A673 (cell line): ENCODE results near the gene DMRTC2. TPM values are rescaled to one million over a fixed set of nuclear protein-coding genes. Genes with fewer than 3 reads are reported as not detected.

Source experiments
- BruUV-seq: library from RNA; stranded (reverse); fragments of 400-500 nt; replicated peaks from 2 replicates; lab custom pipeline; 2021; lab: Mats Ljungman, UMichigan
- CTCF ChIA-PET: fragments of 300-600 bp; sonication (Branson Sonifier 250); formaldehyde crosslinking; loops from one replicate; lab custom pipeline; 2022; ENCODE audit warnings: antibody characterized with exemption; lab: Charles Lee
- POLR2A ChIA-PET: fragments of 300-600 bp; sonication (Branson Sonifier 250); formaldehyde crosslinking; loops from one replicate; lab custom pipeline; 2022; ENCODE audit warnings: antibody characterized with exemption; ENCODE audit not compliant: low non-redundant PET; lab: Charles Lee
- DNase-seq: peaks from one replicate; pipeline ENCODE4 v3.0.0-alpha.2; 2015; ENCODE audit warnings: low spot score
- H3K27ac ChIP-seq: fragments of 200-600 bp; sonication (generic); 2 replicates; pipeline ENCODE4 v1.5.1; 2016; ENCODE audit warnings: mixed run types, low read depth, mild to moderate bottlenecking, mixed read lengths, antibody characterized with exemption, low read length; ENCODE audit not compliant: poor library complexity, severe bottlenecking
- H3K27me3 ChIP-seq: fragments of 200-600 bp; sonication (generic); replicated peaks from 2 replicates; pipeline ENCODE4 v1.6.1; 2017; ENCODE audit warnings: mixed run types, low read depth, mild to moderate bottlenecking, mixed read lengths, antibody characterized with exemption, low read length; ENCODE audit not compliant: insufficient read depth, poor library complexity
- H3K36me3 ChIP-seq: fragments of 200-600 bp; sonication (generic); 2 replicates; pipeline ENCODE4 v1.6.1; 2016; ENCODE audit warnings: mixed run types, mild to moderate bottlenecking, mixed read lengths, antibody characterized with exemption, low read length; ENCODE audit not compliant: insufficient read depth, poor library complexity, severe bottlenecking
- H3K4me1 ChIP-seq: fragments of 200-600 bp; sonication (generic); 2 replicates; pipeline ENCODE4 v1.6.1; 2017; ENCODE audit warnings: mixed run types, mild to moderate bottlenecking, mixed read lengths, antibody characterized with exemption, low read length; ENCODE audit not compliant: insufficient read depth, poor library complexity, severe bottlenecking
- H3K4me3 ChIP-seq: fragments of 200-600 bp; sonication (generic); 2 replicates; pipeline ENCODE4 v1.5.1; 2016; ENCODE audit warnings: low read depth, mixed run types, mild to moderate bottlenecking, mixed read lengths, low read length; ENCODE audit not compliant: poor library complexity, severe bottlenecking
- H3K9me3 ChIP-seq: fragments of 200-600 bp; sonication (generic); 2 replicates; pipeline ENCODE4 v1.6.1; 2016; ENCODE audit warnings: mixed run types, low read depth, mild to moderate bottlenecking, mixed read lengths, antibody characterized with exemption, low read length; ENCODE audit not compliant: poor library complexity, severe bottlenecking
- EZH2 ChIP-seq: fragments of 200-600 bp; sonication (generic); IDR thresholded peaks from 2 replicates; pipeline ENCODE4 v1.6.1; 2017; ENCODE audit warnings: borderline replicate concordance, low read depth, mild to moderate bottlenecking, mixed read lengths, antibody characterized with exemption, low read length; ENCODE audit not compliant: poor library complexity, severe bottlenecking
- intact Hi-C: fragments of 100-400 bp; cut with micrococcal nuclease; formaldehyde crosslinking; loops from one replicate; pipeline ENCODE4 v1.10.0; 2022; ENCODE audit not compliant: unreplicated experiment
- total RNA-seq: library from RNA; stranded (reverse); gene quantifications from 2 replicates; pipeline ENCODE4 v1.2.3, GENCODE V29; 2021
- TF ChIP-seq, protein P1 (sequence below): fragments of 300-800, 200-600 bp; sonication (generic); conservative IDR thresholded peaks from 2 replicates; pipeline ENCODE4 v1.5.1; 2017; ENCODE audit warnings: low read depth, mild to moderate bottlenecking, antibody characterized with exemption, low read length, moderate library complexity, mixed read lengths

The DMRTC2 gene
- total RNA-seq, 1 experiment from 2014 or later: not detected

DNA sequence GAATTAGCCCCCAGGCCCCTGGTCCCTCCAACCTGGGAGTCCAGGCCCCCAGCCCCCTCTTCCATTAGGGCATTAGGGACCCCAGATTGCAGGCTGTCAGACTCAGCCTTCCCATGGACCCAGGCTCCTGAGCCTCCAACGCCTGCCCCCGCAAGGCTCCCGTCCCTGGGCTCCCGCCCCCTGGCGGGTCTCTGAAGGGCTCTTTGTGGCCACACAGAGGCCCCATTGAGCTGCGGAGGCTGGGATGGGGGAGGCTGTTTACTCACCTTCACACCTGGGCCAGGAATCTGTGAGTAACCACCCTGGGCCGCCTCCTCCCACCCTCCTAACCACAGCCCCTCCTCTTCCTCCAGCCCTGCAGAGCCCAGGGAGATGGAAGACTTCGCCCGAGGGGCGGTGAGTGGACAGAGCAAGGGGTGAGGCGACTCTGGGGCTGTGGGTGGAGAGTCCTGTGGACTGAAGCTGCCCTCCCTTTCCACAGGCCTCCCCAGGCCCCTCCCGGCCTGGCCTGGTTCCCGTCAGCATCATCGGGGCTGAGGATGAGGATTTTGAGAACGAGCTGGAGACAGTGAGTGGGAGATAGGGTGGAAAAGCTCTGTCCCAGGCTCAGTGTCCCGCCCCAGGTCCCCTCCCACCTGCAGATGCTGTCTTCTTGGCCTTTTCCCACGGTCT lies 43.0 kb downstream of the DMRTC2 start:
- TF ChIP-seq, protein P1, sequence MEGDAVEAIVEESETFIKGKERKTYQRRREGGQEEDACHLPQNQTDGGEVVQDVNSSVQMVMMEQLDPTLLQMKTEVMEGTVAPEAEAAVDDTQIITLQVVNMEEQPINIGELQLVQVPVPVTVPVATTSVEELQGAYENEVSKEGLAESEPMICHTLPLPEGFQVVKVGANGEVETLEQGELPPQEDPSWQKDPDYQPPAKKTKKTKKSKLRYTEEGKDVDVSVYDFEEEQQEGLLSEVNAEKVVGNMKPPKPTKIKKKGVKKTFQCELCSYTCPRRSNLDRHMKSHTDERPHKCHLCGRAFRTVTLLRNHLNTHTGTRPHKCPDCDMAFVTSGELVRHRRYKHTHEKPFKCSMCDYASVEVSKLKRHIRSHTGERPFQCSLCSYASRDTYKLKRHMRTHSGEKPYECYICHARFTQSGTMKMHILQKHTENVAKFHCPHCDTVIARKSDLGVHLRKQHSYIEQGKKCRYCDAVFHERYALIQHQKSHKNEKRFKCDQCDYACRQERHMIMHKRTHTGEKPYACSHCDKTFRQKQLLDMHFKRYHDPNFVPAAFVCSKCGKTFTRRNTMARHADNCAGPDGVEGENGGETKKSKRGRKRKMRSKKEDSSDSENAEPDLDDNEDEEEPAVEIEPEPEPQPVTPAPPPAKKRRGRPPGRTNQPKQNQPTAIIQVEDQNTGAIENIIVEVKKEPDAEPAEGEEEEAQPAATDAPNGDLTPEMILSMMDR: no peak
- TF ChIP-seq EZH2: no peak
- no peaks in the 10 kb centered on the region for H3K9me3 ChIP-seq
- CTCF ChIA-PET: no interaction called here
- no peaks in the 10 kb centered on the region for H3K27me3 ChIP-seq
- H3K36me3 ChIP-seq: peaks cover 22% of the 10 kb centered on the region
- intact Hi-C loops: no loop called here
- POLR2A ChIA-PET: interaction anchor here (0.6 kb wide), 1 partner anchor 43 kb away, joined by 3 read pairs; no protein-coding TSS in a partner anchor
- H3K27ac ChIP-seq: peak overlapping the region; percentile 81
- BruUV-seq: no TSS peak
- DNase-seq: no peak
- H3K4me3 ChIP-seq: no peak overlapping the region
- peaks cover 33% of the 10 kb centered on the region for H3K4me1 ChIP-seq

DNA sequence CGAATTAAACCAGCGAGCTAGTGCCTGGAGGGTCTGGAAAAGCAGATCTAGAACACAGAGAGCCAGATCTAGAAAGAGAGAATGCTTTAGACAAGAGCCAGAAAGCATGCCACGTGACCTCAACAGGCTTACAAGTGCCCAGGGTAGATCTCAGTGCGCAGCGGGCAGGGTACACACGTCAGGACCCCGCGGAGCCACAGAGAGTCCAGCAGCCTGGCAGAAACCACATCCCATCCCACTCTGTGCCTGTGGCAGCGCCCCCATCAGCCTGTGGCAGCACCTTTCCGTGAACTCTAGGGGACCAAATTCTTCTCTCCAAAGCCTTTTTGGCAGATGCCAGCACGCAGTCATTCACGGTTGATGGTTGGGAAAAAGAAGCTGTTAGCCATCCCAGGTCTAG lies 44.1 kb downstream of the DMRTC2 start:
- no peak for TF ChIP-seq EZH2
- TF ChIP-seq, protein P1: no peak
- no TSS peak for BruUV-seq
- no peak overlapping the region for H3K4me3 ChIP-seq
- H3K4me1 ChIP-seq: peaks cover 33% of the 10 kb centered on the region
- ChIA-PET POLR2A (no interaction called here), CTCF (no interaction called here)
- no peak overlapping the region for H3K27ac ChIP-seq
- H3K36me3 ChIP-seq: peaks cover 26% of the 10 kb centered on the region
- intact Hi-C loops: no loop called here
- no peaks in the 10 kb centered on the region for H3K9me3 ChIP-seq
- no peak for DNase-seq
- H3K27me3 ChIP-seq: no peaks in the 10 kb centered on the region

DNA sequence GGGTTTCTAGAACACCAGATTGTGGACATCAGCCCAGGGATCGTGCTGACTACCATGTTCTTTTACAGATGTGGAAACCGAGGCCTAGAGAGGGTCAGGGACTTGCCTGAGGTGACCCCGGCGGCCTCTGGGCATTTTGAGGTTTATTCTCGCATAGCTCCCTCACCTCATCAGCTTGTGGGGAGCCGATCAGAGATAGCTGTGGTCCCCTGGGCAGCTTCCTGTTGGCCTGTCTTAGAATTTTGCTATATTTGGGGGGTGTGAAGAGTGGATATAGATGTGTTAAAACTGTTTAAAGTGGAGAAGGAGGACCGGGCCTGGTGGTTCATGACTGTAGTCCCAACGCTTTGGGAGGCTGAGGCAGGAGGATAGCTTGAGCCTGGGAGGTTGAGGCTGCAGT lies 45.1 kb downstream of the DMRTC2 start:
- no peak for DNase-seq
- no peak overlapping the region for H3K27ac ChIP-seq
- H3K36me3 ChIP-seq: peaks cover 32% of the 10 kb centered on the region
- H3K4me1 ChIP-seq: peaks cover 32% of the 10 kb centered on the region
- intact Hi-C loops: no loop called here
- H3K27me3 ChIP-seq: no peaks in the 10 kb centered on the region
- H3K4me3 ChIP-seq: no peak overlapping the region
- POLR2A ChIA-PET: no interaction called here
- no TSS peak for BruUV-seq
- H3K9me3 ChIP-seq: no peaks in the 10 kb centered on the region
- TF ChIP-seq EZH2: no peak
- TF ChIP-seq, protein P1: no peak
- CTCF ChIA-PET: no interaction called here
